DMS153 (cell line): ENCODE data around the gene TSNAX.
"Not testable (repeated sequence)": the region's sequence is repeated elsewhere in the genome, so short reads cannot be mapped to it uniquely, and the experiment has no call there.

Experiments
- DNase-seq: peaks from one replicate; lab custom pipeline; 2025; lab: John Stamatoyannopoulos, UW

The TSNAX gene, protein sequence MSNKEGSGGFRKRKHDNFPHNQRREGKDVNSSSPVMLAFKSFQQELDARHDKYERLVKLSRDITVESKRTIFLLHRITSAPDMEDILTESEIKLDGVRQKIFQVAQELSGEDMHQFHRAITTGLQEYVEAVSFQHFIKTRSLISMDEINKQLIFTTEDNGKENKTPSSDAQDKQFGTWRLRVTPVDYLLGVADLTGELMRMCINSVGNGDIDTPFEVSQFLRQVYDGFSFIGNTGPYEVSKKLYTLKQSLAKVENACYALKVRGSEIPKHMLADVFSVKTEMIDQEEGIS

GRCh38 chr1:231528172-231529029, at the start of gene TSNAX:
Gene TSNAX, plus strand, starts transcription at chr1:231528669. Its CDS starts 142 bp downstream, at chr1:231528811.
- DNase-seq = peak; percentile 92

- no peak for DNase-seq
Observed at GRCh38 chr1:231478811-231479210, 49.7 kb upstream of the TSNAX start.

DNA sequence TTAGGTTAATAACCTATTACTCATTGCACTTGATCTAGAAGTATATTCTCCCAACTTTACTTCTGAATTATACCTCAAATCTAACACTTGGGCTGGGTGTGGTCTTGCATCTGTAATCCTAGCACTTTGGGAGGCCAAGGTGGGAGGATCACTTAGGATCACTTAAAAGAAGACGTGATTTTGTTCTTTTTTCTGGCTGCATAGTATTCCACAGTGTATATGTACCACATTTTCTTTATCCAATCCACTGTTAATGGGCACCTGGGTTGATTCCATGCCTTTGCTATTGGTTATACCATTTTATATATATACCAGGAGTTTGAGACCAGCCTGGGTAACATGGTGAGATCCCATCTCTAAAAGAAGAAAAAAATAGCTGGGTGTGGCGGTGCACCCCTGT, 48.5 kb upstream of the TSNAX start:
- DNase-seq = no peak

DNA sequence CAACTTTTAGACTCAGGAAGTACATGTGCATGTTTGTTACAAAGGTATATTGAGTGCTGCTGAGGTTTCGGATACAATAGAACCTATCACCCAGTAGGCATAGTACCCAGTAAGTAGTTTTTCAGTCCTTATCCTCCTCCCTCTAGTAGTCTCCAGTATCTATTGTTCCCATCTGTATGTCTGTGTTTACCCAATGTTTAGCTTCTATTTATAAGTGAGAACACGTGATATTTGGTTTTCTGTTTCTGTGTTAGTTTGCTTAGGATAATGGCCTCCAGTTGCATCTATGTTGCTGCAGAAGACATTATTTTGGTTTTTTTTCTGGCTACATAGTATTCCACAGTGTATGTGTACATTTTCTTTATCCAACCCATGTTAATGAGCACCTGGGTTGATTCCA, 47.2 kb upstream of the TSNAX start:
- DNase-seq = no peak

- no peak for DNase-seq
Observed at GRCh38 chr1:231485029-231485784, 43.3 kb upstream of the TSNAX start.

GRCh38 chr1:231487019-231487418, 41.5 kb upstream of the TSNAX start:
- no peak for DNase-seq

- no peak for DNase-seq
Observed at GRCh38 chr1:231487910-231488309, 40.6 kb upstream of the TSNAX start.

DNA sequence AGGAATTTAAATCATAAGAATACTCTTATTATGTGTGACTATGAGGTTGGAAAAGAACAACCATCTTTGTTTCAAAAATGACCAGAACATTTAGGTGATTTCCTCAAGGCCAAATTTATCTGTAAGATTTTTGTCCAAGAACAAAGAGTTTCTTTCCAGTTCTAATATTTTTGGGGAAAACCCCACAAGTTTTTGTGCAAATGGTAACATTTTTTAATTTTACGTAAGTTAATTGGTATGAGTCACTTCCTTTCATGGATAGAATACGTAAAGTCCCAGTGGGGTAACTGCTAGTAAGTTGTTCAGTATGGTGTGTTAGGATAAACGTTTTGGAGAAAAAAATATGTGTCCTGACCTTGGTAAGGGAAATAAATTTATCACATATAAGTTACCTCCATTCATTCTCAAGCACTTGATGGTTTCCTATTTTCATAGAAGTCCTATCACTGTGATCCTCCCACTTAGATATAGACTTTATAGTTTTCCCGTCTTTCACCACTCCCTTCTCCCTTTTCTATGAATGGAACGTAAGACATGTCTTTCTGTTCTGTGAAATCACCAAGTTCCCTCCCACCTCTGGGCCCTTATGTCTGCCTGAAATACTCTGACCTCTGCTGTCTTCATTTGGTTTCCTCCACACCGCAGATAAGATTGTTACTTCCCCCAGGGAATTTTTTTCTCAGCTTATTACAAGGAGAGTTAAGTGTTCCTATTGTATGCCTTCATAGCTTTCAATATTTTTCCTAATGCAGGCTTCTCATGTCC, 34.9 kb upstream of the TSNAX start:
- DNase-seq = no peak

- DNase-seq = no peak
Observed at GRCh38 chr1:231494439-231495110, 33.9 kb upstream of the TSNAX start.

- DNase-seq = no peak
Observed at GRCh38 chr1:231497629-231498152, 30.8 kb upstream of the TSNAX start.

DNA sequence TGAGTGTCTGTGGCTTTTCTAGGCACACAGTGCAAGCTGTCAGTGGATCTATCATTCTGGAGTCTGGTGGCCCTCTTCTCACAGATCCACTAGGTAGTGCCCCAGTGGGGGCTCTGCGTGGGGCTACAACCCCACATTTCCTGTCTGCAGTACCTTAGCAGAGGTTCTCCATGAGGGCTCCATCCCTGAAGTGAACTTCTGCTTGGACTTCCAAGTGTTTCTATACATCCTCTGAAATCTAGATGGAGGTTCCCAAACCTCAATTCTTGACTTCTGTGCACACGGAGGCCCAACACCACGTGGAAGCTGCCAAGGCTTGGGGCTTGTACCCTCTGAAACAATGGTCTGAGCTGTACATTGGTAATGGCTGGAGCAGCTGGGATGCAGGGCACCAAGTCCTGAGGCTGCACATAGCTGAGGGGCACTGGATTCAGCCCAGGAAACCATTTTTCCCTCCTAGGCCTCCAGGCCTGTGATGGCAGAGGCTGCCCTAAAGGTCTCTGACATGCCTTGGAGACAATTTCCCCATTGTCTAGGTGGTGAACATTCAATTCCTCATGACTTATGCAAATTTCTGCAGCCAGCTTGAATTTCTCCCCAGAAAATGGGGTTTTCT, 29.2 kb upstream of the TSNAX start:
- DNase-seq = no peak

DNA sequence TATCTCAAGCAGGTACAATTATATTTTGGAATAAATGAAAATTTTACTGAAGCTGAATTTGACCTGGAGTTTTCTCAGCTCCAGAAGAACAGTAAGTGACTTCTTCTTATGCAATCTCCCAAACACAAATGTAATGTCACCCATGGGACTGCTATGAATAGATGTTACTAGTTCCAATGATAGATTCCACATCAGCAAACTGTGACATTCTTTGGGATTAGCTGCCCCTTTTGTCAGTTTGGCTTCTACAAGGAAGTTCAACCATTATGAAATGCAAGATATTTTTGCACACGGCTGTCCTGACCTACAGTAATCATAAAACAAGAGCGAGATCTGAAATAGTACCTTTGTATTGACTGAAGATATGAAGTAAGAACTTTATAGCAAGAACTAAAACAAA, 27.8 kb upstream of the TSNAX start:
- DNase-seq = no peak

DNA sequence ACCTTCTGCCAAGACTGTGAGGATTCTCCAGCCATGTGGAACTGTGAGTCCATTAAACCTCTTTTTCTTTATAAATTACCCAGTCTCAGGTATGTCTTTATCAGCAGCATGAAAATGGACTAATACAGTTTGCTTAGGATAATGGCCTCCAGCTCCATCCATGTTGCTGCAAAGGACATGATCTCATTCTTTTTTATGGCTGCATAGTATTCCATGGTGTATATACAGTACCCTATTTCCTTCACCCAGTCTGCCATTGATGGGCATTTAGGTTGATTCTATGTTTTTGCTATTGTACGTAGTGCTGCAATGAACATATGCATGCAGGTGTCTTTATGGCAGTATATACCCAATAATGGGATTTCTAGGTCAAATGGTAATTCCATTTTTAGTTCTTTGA, 25.3 kb upstream of the TSNAX start:
- not testable (repeated sequence) for DNase-seq

GRCh38 chr1:231507476-231508355, 20.8 kb upstream of the TSNAX start:
- no peak for DNase-seq

- no peak for DNase-seq
Observed at GRCh38 chr1:231508497-231508896, 20.0 kb upstream of the TSNAX start.

GRCh38 chr1:231508941-231509340, 19.5 kb upstream of the TSNAX start:
- no peak for DNase-seq

DNA sequence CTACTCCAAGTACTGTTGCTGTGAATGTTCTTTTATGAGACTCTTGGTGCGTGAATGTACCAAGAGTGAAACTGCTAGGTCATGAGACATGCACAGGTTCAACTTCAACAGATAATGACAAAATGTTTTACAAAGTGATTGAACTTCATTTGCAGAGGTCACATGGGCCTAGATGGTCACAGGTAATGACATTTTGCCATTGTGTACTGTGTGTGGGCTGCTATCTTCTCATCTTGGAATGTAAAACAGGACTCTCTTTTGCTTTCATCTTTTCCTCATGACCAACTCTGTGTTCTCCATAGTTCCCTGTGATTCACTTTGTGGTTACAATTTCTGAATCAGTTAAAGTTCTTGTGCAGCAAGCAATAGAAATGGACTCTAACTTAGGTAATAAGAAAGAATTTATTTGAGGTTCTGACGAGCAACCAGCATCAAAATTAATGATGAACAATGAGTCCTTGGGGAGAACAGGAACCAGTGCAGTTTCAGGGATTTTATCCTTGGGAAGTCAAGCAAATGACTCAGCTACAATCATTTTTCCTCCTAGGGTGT, 16.2 kb upstream of the TSNAX start:
- no peak for DNase-seq

- no peak for DNase-seq
Observed at GRCh38 chr1:231515748-231516147, 12.7 kb upstream of the TSNAX start.

DNA sequence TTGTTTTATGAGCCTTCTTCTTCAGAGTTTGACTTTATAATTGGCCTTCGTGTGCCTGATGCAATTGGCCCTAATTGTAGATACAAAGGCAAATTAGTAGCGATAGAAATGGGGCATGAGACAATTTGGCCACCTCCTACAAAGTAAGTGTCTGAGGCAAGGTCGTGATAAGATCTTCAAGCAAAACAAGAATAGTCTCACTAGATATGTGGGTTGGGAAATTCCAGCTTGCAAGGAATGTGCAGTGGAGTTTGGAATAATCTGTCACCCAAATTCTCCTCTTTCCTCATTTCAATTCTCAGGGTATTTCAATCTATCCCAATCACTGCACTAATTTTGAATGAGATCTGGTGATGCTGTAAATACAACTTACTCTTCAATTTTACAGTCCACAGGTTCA, 11.4 kb upstream of the TSNAX start:
- DNase-seq = no peak
